Measurements from ENCODE around the gene CASZ1.

Gene CASZ1

DNA sequence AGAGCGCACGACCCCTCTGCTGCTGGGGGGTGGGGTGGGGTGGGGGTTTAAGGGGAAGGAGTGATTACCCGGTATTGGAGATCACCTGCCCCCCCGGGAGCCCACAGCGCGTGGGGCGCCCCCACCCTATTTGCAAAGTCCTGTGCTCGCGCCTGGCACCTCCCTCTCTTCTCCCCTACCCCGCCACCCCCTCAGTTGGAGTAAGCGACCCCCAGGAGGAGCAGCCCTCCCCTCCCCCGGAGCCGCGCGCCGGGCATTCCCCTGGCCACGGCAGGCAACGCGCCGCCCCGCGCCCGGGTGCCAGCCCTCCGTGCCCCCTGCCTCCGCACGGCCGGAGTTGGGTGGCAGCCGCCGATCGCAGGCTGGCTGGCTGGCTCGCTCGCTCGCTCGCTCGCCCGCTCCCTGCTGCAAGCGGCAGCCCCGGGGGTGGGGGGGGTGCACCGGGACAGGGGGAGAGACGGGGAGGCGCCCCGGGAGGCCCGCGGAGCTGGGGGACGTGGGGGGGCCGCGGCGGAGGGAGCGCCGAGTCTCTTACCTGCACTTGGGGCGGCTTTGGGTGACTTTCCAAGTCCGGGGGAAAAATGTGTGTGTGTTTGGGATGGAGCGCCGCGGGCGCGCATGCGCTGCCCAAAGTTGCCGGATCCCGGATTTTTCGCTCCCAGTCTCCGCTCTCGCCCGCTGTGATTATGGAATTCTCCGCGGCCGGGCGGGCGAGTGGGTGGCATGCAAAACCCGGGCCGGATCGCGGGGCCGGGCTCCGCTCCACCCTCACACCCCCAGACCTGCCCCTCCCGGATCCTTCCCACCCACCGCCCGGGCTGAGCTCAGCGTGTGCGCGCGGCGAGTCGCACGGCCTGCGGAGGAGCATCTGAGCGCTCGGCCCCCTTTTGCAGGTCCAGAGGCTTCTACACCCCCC lies at the start of gene CASZ1:
Gene CASZ1, minus strand, starts transcription at position 618 of the 916 bp plus-strand sequence. CDS start 102,757 bp downstream, outside the sequence.
- DNase-seq = peak; percentile 83
- in situ Hi-C loops (cut with HindIII; ENCODE audit: low pct_ligation_motif_present, low pct_unique_long_range_greater_than_20kb, low sequenced_read_pairs) = no loop called here

DNA sequence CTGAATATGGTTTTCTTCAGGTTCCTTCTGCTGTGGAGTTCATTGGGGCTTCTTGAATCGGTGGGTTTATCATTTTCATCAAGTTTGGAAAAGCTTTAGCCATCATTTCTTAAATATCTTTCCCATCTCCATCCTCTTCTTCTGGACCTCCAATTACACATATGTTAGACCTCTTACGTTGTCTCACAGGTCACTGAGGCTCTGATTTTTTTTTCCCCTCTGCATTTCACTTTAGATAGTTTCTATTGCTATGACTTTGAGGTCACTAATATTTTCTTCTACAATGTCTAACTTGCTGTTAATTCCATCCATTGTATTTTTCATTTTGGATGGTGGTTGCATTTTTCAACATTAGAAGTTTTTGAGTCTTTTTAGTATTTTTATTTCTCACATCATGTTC lies 47.3 kb upstream of the CASZ1 start:
- in situ Hi-C loops (cut with HindIII; ENCODE audit: low pct_ligation_motif_present, low pct_unique_long_range_greater_than_20kb, low sequenced_read_pairs) = no loop called here
- no peak for DNase-seq

GRCh38 chr1:10841118-10841517 lies 44.7 kb upstream of the CASZ1 start:
- in situ Hi-C loops (cut with HindIII; ENCODE audit: low pct_ligation_motif_present, low pct_unique_long_range_greater_than_20kb, low sequenced_read_pairs) = no loop called here
- DNase-seq = no peak

GRCh38 chr1:10839188-10839770 lies 42.8 kb upstream of the CASZ1 start:
- no peak for DNase-seq
- in situ Hi-C loops (cut with HindIII; ENCODE audit: low pct_ligation_motif_present, low pct_unique_long_range_greater_than_20kb, low sequenced_read_pairs) = no loop called here

DNA sequence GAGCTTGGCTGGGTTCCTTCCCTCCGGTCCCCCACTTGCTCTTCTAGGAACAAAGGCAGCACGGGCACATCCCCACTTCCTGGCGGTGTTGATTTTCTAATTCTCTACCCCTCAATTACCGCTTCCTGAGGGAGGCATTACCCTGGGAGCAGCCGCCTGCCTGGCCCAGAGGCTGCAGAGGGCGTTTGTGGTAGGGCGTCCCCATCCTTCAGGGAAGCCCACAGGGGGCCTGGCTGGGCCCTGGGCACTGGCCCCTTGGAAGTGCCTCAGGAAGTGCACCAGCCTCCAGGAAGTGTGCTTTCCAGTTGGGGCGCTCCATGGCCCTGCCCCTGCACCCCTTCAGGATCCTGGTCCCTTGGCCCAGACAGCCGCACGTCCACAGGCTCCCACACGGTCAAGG lies 42.1 kb upstream of the CASZ1 start:
- in situ Hi-C loops (cut with HindIII; ENCODE audit: low pct_ligation_motif_present, low pct_unique_long_range_greater_than_20kb, low sequenced_read_pairs) = no loop called here
- no peak for DNase-seq

GRCh38 chr1:10836726-10837125 lies 40.3 kb upstream of the CASZ1 start:
- in situ Hi-C loops (cut with HindIII; ENCODE audit: low pct_ligation_motif_present, low pct_unique_long_range_greater_than_20kb, low sequenced_read_pairs) = no loop called here
- no peak for DNase-seq

- no peak for DNase-seq
These were observed 39.5 kb upstream of the CASZ1 start for GRCh38 chr1:10835822-10836421.

GRCh38 chr1:10835421-10835820 lies 39.0 kb upstream of the CASZ1 start:
- no peak for DNase-seq
- in situ Hi-C loops (cut with HindIII; ENCODE audit: low pct_ligation_motif_present, low pct_unique_long_range_greater_than_20kb, low sequenced_read_pairs) = no loop called here

More at GRCh38 chr1:10835822-10836421, 39.5 kb upstream of the CASZ1 start:
- in situ Hi-C loops (cut with HindIII; ENCODE audit: low pct_ligation_motif_present, low pct_unique_long_range_greater_than_20kb, low sequenced_read_pairs) = no loop called here

- in situ Hi-C loops (cut with HindIII; ENCODE audit: low pct_ligation_motif_present, low pct_unique_long_range_greater_than_20kb, low sequenced_read_pairs) = no loop called here
- DNase-seq = no peak
These were observed 38.4 kb upstream of the CASZ1 start for GRCh38 chr1:10834770-10835412.

GRCh38 chr1:10833630-10834557 lies 37.4 kb upstream of the CASZ1 start:
- in situ Hi-C loops (cut with HindIII; ENCODE audit: low pct_ligation_motif_present, low pct_unique_long_range_greater_than_20kb, low sequenced_read_pairs) = no loop called here
- no peak for DNase-seq

- DNase-seq = no peak
- in situ Hi-C loops (cut with HindIII; ENCODE audit: low pct_ligation_motif_present, low pct_unique_long_range_greater_than_20kb, low sequenced_read_pairs) = no loop called here
These were observed 36.3 kb upstream of the CASZ1 start for GRCh38 chr1:10832703-10833102.

- peak; percentile 31 for DNase-seq
These were observed 34.7 kb upstream of the CASZ1 start for GRCh38 chr1:10830961-10831668.

DNA sequence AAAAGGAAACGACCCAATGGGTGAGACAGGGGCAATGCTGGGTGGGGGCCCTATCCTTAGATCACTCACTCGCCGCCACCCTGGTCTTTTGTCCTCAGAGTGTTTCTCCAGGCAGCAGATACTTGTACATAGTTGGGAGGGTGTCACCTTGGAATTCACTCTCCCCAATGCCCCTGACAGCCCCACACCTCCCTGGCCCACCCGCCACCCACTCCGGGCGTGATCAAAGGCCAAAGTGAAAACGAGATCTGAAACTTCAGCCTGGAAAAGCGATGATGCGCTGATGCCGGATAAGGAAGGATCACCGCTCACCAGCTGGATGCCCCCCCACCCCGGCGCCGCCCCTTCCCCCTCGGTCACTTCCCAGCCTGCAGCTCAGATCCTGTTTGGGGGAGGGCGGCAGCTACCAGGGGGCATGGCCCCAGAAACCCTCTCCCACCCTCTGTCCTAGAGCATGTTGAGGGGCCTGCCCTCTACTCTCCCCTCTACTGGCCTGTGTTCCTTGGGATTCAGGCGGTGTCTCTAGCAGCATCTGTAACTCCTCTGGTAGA lies 33.6 kb upstream of the CASZ1 start:
- DNase-seq = no peak
- in situ Hi-C loops (cut with HindIII; ENCODE audit: low pct_ligation_motif_present, low pct_unique_long_range_greater_than_20kb, low sequenced_read_pairs) = no loop called here

More at GRCh38 chr1:10830961-10831668, 34.7 kb upstream of the CASZ1 start:
- in situ Hi-C loops (cut with HindIII; ENCODE audit: low pct_ligation_motif_present, low pct_unique_long_range_greater_than_20kb, low sequenced_read_pairs) = no loop called here

DNA sequence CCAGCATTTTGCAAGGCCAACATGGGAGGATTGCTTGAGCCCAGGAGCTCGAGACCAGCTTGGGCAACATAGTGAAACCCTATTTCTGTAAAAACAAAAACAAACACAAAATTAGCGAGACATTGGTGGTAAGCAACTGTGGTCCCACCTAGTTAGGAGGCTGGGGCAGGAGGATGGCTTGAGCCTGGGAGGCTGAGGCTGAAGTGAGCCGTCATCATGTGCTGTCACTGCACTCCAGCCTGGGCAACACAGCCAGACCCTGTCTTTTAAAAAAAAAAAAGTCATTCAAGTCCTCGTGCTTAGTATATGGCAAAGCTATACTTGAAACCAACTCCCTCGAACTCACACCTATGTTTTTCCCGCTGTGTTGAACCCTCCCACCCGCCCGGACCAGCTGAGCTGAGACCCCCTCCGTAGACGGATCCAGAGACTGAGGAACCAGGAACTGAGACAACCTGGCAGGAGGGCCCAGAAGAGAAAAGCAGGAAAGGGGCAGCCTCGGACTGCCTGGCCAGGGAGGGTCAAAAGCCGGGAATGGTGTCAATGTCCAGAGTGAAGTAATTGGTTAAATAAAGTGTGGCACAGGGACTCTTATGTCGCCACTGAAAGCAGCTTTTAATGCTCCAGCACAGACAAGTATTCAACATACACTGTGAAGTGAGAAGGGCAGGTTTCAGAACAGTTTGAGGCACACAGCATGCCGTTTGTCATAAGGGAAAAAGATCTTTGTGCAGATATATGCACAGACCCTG lies 32.8 kb upstream of the CASZ1 start:
- in situ Hi-C loops (cut with HindIII; ENCODE audit: low pct_ligation_motif_present, low pct_unique_long_range_greater_than_20kb, low sequenced_read_pairs) = no loop called here
- no peak for DNase-seq

DNA sequence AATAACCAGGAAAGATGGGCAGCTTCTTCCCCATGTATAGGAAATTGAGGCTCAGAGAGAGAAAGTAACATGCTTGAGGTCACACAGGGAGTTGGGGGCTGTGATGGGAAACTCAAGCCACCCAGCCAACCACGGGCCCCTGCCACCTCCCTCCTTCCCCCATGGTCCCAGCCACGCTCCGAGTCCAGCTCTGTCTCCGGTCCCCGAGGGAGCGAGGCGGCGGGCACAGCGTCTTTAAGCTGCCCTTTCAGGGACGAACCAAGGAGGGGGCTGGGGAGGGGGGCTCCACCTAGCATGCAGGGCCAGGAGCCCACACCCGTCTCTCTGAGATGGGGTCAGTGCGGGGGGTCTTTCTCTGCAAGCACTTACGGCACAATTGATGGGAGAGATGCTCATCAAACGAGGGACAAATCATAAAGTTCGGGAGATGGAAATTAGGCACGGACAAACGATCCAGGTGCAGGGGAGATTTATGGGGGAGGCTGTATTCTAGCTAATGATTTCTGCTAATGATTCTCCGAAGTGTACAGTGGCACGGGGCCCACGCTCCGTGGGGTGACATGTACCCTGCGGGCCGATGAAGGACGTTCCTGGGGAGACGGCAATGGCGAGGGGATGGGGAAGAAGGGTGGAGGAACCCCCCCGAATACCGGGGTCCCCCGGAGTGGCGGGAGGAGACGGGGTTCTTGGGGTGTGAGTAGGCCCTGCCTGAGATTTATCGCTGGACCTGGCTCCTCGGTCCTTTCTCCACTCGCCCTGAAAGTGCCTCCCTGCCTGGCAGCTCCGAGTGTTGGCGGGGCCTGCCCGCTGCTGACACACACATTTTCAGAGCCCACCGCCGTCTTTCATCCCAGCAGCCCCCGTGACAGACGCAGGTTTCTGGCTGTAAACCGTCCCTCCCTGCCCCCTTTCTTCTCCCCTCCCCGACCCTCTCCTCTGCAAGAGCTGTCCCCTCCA lies 31.2 kb upstream of the CASZ1 start:
- in situ Hi-C loops (cut with HindIII; ENCODE audit: low pct_ligation_motif_present, low pct_unique_long_range_greater_than_20kb, low sequenced_read_pairs) = no loop called here
- no peak for DNase-seq

DNA sequence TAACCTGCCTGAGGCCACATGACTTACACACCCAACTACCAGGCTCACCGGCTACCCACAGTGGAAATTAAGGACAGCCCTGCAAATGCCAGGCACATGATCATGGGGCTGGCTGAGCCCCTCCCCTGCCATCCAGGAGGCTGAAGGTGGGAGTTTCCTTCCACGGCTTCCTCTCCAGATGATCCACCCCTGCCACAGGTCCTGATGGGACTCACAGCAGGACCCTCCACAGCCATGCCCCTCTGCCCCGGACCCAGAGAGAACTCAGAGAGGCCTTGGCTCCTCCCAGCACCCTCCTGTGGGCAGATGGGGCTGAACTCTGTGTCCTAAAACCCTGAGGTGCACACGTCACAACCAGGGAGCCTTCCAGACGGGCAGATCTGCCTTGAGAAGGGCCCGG lies 29.1 kb upstream of the CASZ1 start:
- no peak for DNase-seq
- in situ Hi-C loops (cut with HindIII; ENCODE audit: low pct_ligation_motif_present, low pct_unique_long_range_greater_than_20kb, low sequenced_read_pairs) = no loop called here

Data from ACHN (cell line).